CD14-positive monocyte (primary cell): Measurements from ENCODE around the gene CDH23. TPM values are rescaled to one million over a fixed set of nuclear protein-coding genes. Genes with fewer than 3 reads are reported as not detected.

ENCODE experiments used
- DNase-seq, 3 donors: peaks; one replicate each; pipeline ENCODE4 v3.0.0-alpha.2; 2011 to 2022
- H2AFZ ChIP-seq: 2 replicates; pipeline ENCODE4 v1.6.0; 2012; ENCODE audit warnings: mild to moderate bottlenecking, low read depth, low read length, inconsistent platforms; ENCODE audit not compliant: insufficient read depth, poor library complexity, severe bottlenecking
- H3K27ac ChIP-seq, 2 donors: 1 replicate in 1 of 2; 2 replicates in 1 of 2; pipeline ENCODE4 v1.5.1; 2012 to 2013; ENCODE audit warnings: low read length in 2 of 2, control low read depth in 1 of 2, inconsistent platforms in 1 of 2, low read depth in 1 of 2, mild to moderate bottlenecking in 1 of 2
- H3K27me3 ChIP-seq, 2 donors: one replicate each; pipeline versions ENCODE4 v1.6.0 to v1.6.1; 2011 to 2013; ENCODE audit warnings: low read length in 2 of 2; ENCODE audit not compliant: control insufficient read depth in 2 of 2, insufficient read depth in 2 of 2
- H3K36me3 ChIP-seq, 2 donors: replicated peaks in 1 of 2; 1 replicate in 1 of 2; 2 replicates in 1 of 2; pipeline versions ENCODE4 v1.5.1 to v1.6.1; 2012 to 2013; ENCODE audit warnings: low read length in 2 of 2, control low read depth in 1 of 2, inconsistent platforms in 1 of 2, mild to moderate bottlenecking in 1 of 2; ENCODE audit not compliant: insufficient read depth in 2 of 2, control insufficient read depth in 1 of 2
- H3K4me1 ChIP-seq, 2 donors: 1 replicate in 1 of 2; 2 replicates in 1 of 2; pipeline versions ENCODE4 v1.5.1 to v1.6.1; 2012 to 2013; ENCODE audit warnings: low read length in 2 of 2, control low read depth in 1 of 2, inconsistent platforms in 1 of 2, mild to moderate bottlenecking in 1 of 2, moderate library complexity in 1 of 2; ENCODE audit not compliant: insufficient read depth in 2 of 2, control insufficient read depth in 1 of 2
- H3K4me2 ChIP-seq: replicated peaks from 2 replicates; pipeline ENCODE3; 2012; ENCODE audit warnings: low read length, moderate library complexity, mild to moderate bottlenecking; ENCODE audit not compliant: poor library complexity, severe bottlenecking; ENCODE audit errors: extremely low read depth
- H3K4me3 ChIP-seq, 3 experiments: fragments of 200-600 bp in 1 of 3; sonication (generic) in 1 of 3; replicated peaks in 1 of 3; 1 replicate in 2 of 3; 2 replicates in 1 of 3; pipeline ENCODE4 v1.5.1; 2011 to 2013; ENCODE audit warnings: low read length in 3 of 3, mild to moderate bottlenecking in 3 of 3, control low read depth in 2 of 3, low read depth in 2 of 3, inconsistent platforms in 1 of 3, moderate library complexity in 1 of 3
- H3K79me2 ChIP-seq: 2 replicates; pipeline ENCODE4 v1.6.0; 2012; ENCODE audit warnings: mild to moderate bottlenecking, control low read depth, inconsistent platforms, low read length, moderate library complexity; ENCODE audit not compliant: insufficient read depth
- H3K9ac ChIP-seq: 2 replicates; pipeline ENCODE4 v1.6.0; 2017; ENCODE audit warnings: low read length, mild to moderate bottlenecking; ENCODE audit not compliant: insufficient read depth, poor library complexity, severe bottlenecking
- H3K9me3 ChIP-seq, 2 donors: replicated peaks in 1 of 2; 1 replicate in 1 of 2; 2 replicates in 1 of 2; pipeline versions ENCODE4 v1.5.1 to v1.6.1; 2012 to 2013; ENCODE audit warnings: low read length in 2 of 2, control low read depth in 1 of 2; ENCODE audit not compliant: control insufficient read depth in 1 of 2, insufficient read depth in 1 of 2
- H4K20me1 ChIP-seq: 2 replicates; pipeline ENCODE4 v1.6.0; 2012; ENCODE audit warnings: mild to moderate bottlenecking, low read length, control low read depth, moderate library complexity; ENCODE audit not compliant: insufficient read depth
- H3K27ac Mint-ChIP-seq, 7 donors: one replicate each; pipeline ENCODE4 v1.8.0; 2020; ENCODE audit warnings: mild to moderate bottlenecking in 7 of 7, mixed read lengths in 7 of 7, moderate library complexity in 6 of 7, inconsistent platforms in 2 of 7
- H3K27me3 Mint-ChIP-seq, 3 donors: one replicate each; pipeline ENCODE4 v1.8.0; 2021 to 2022; ENCODE audit warnings: low read depth in 3 of 3, mild to moderate bottlenecking in 3 of 3, mixed read lengths in 3 of 3, moderate library complexity in 3 of 3, inconsistent platforms in 1 of 3
- H3K36me3 Mint-ChIP-seq, 2 donors: one replicate each; pipeline ENCODE4 v1.8.0; 2020; ENCODE audit warnings: mixed read lengths in 2 of 2, inconsistent platforms in 1 of 2, mild to moderate bottlenecking in 1 of 2
- H3K4me1 Mint-ChIP-seq: one replicate; pipeline ENCODE4 v1.8.0; 2020; ENCODE audit warnings: mild to moderate bottlenecking, mixed read lengths
- H3K4me3 Mint-ChIP-seq, 2 donors: one replicate each; pipeline ENCODE4 v1.8.0; 2020; ENCODE audit warnings: mild to moderate bottlenecking in 2 of 2, mixed read lengths in 2 of 2, moderate library complexity in 1 of 2
- H3K9me3 Mint-ChIP-seq, 7 donors: one replicate each; pipeline ENCODE4 v1.8.0; 2020 to 2022; ENCODE audit warnings: mixed read lengths in 7 of 7, mild to moderate bottlenecking in 6 of 7, moderate library complexity in 6 of 7, inconsistent platforms in 2 of 7
- CTCF ChIP-seq: fragments of 200-600 bp; IDR thresholded peaks from one replicate; pipeline ENCODE4 v1.8.0; 2022; ENCODE audit warnings: antibody characterized with exemption, mild to moderate bottlenecking
- WGBS: methylation state at CpG from one replicate; pipeline ENCODE4 v1.1.5; 2013; ENCODE audit warnings: missing lambda C conversion rate; ENCODE audit not compliant: insufficient coverage; 5-methylcytosine and 5-hydroxymethylcytosine counted together
- intact Hi-C, 2 donors: fragments of 100-400 bp; cut with micrococcal nuclease; formaldehyde crosslinking; loops; one replicate each; pipeline versions ENCODE4 v1.15.0 to v1.15.1; 2023
- polyA plus RNA-seq, 3 donors: library from polyadenylated mRNA; depleted of rRNA in 1 of 3; unstranded in 2 of 3; stranded (reverse) in 1 of 3; fragments of 300-500 nt in 2 of 3; fragments of >200 nt in 1 of 3; fragmentation: Illumina TruSeq in 2 of 3; gene quantifications; 1 replicate in 2 of 3; 2 replicates in 1 of 3; pipeline ENCODE4 v1.2.3, GENCODE V29; 2012 to 2021

CDH23 gene
- polyA plus RNA-seq, 3 donors = 8.2 to 36.2 (median 10.5) TPM

GRCh38 chr10:71714031-71714410, 317.3 kb downstream of the CDH23 start:
- H3K79me2 ChIP-seq = peaks cover 59% of the 10 kb centered on the region
- 33% methylated on average over 2 of the region's 4 CpGs for WGBS
- H3K4me1 Mint-ChIP-seq = peaks cover 96% of the 10 kb centered on the region
- H3K4me2 ChIP-seq = peak overlapping the region; percentile 96
- peaks cover 93 to 94% of the 10 kb centered on the region in 2 donors for H3K4me1 ChIP-seq
- no peak for DNase-seq
- H3K27ac ChIP-seq = peak overlapping the region; percentile 84
- H3K36me3 Mint-ChIP-seq = peaks cover 29 to 44% of the 10 kb centered on the region in 2 donors
- H3K9me3 ChIP-seq = no peaks in the 10 kb centered on the region
- H3K27me3 Mint-ChIP-seq = peaks cover 0 to 1% (median 0%) of the 10 kb centered on the region in 3 donors
- H3K27me3 ChIP-seq = no peaks in the 10 kb centered on the region
- peaks cover 7 to 23% of the 10 kb centered on the region in 2 donors for H3K36me3 ChIP-seq
- H3K9ac ChIP-seq = peak overlapping the region; percentile 76
- no peak for TF ChIP-seq CTCF
- H3K27ac Mint-ChIP-seq = peak overlapping the region; percentile 90 to 97 (median 96)
- H3K9me3 Mint-ChIP-seq = no peaks in the 10 kb centered on the region
- H3K4me3 ChIP-seq = peak overlapping the region; percentile 64 to 89 (median 75)
- peaks cover 37% of the 10 kb centered on the region for H4K20me1 ChIP-seq
- H3K4me3 Mint-ChIP-seq = peak overlapping the region; percentile 95 to 98
- no peak overlapping the region for H2AFZ ChIP-seq
- intact Hi-C loops = loop anchor here in 1 of 2 donors (5.0 kb wide), 1 partner anchor 397 kb away; the partner anchor contains the start of gene SLC29A3

GRCh38 chr10:71714592-71714991, 317.9 kb downstream of the CDH23 start:
- Histone ChIP-seq H3K4me3 (peak overlapping the region; percentile 64 to 89 (median 75)), H3K4me1 (peaks cover 94 to 95% of the 10 kb centered on the region in 2 donors), H3K9ac (peak overlapping the region; percentile 76), H2AFZ (no peak overlapping the region), H3K36me3 (peaks cover 7 to 28% of the 10 kb centered on the region in 2 donors), H3K9me3 (no peaks in the 10 kb centered on the region), H4K20me1 (peaks cover 43% of the 10 kb centered on the region), H3K27me3 (no peaks in the 10 kb centered on the region), H3K79me2 (peaks cover 63% of the 10 kb centered on the region), H3K27ac (peak overlapping the region; percentile 84), H3K4me2 (peak overlapping the region; percentile 96)
- WGBS = 92% methylated on average over 1 of the region's 5 CpGs
- intact Hi-C loops = loop anchor here in 1 of 2 donors (5.0 kb wide), 1 partner anchor 397 kb away; the partner anchor contains the start of gene SLC29A3
- Mint-ChIP-seq H3K36me3 (peaks cover 29 to 49% of the 10 kb centered on the region in 2 donors), H3K9me3 (no peaks in the 10 kb centered on the region), H3K27me3 (peaks cover 0 to 1% (median 0%) of the 10 kb centered on the region in 3 donors), H3K4me1 (peaks cover 97% of the 10 kb centered on the region), H3K4me3 (peak overlapping the region; percentile 95 to 98), H3K27ac (peak overlapping the region; percentile 90 to 97 (median 96))
- TF ChIP-seq CTCF = no peak
- DNase-seq = no peak
